ENCODE measurements around the gene NLRP8. TPM values are rescaled to one million over a fixed set of nuclear protein-coding genes. Genes with fewer than 3 reads are reported as not detected.

NLRP8 gene
- polyA plus RNA-seq, 1 of the 3 experiments (the other 2 are of a cell fraction) = not detected

DNA sequence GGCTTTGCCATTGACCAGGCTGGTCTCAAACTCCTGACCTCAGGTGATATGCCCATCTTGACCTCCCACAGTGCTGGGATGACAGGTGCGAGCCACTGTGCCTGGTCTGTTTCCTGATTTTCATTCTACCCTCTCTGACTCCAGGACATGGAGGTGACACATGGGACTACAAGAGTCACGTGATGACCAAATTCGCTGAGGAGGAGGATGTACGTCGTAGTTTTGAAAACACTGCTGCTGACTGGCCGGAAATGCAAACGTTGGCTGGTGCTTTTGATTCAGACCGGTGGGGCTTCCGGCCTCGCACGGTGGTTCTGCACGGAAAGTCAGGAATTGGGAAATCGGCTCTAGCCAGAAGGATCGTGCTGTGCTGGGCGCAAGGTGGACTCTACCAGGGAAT is 79.1 kb downstream of the NLRP8 start:
- Histone ChIP-seq H3F3A (replicated peaks; ENCODE audit: insufficient read depth) (no peaks in the 10 kb centered on the region), H3K27me3 (ENCODE audit: insufficient read depth) (peaks cover 14% of the 10 kb centered on the region; the same call in 1 of the 2 replicates), H3K4me2 (no peak overlapping the region), H3K9me3 (no peaks in the 10 kb centered on the region), H3K9me2 (no peaks in the 10 kb centered on the region), H4K20me1 (ENCODE audit: insufficient read depth) (no peaks in the 10 kb centered on the region), H3K4me3 (ENCODE audit: low read depth in 2 of 2, low read length in 1 of 2) (no peak overlapping the region), H3K9ac (no peak overlapping the region), H3K4me1 (ENCODE audit: control insufficient read depth in 1 of 2, insufficient read depth in 2 of 2, low read depth in 1 of 2, low read length in 1 of 2) (no peaks in the 10 kb centered on the region), H3K27ac (ENCODE audit: low read depth in 2 of 2, low read length in 1 of 2) (no peak overlapping the region), H2AFZ (ENCODE audit: low read depth) (no peak overlapping the region), H3K36me3 (replicated peaks in 1 of 2; ENCODE audit: control insufficient read depth in 1 of 2, insufficient read depth in 2 of 2, low read length in 1 of 2) (no peaks in the 10 kb centered on the region), H3K79me2 (ENCODE audit: insufficient read depth) (no peaks in the 10 kb centered on the region)
- 21% methylated on average over 15 of the region's 15 CpGs for WGBS (ENCODE audit: low lambda C conversion rate)
- ChIA-PET POLR2A (no interaction called here), CTCF (no interaction called here)
- TF ChIP-seq FOSL2 (IDR thresholded peaks at IDR 0.05; ENCODE audit: borderline replicate concordance, low read depth) = no peak
- no peak for TF ChIP-seq JUND (IDR thresholded peaks at IDR 0.05)
- no peak for TF ChIP-seq YY1 (IDR thresholded peaks at IDR 0.05; ENCODE audit: low read depth)
- no peak for DNase-seq

Other genes starting within 250 kb of the NLRP8 start
- gene NLRP9, start 209.4 kb upstream of the NLRP8 start, polyA plus RNA-seq (2012; rRNA removed) = not detected in 2 replicates
- gene RFPL4A, start 188.7 kb upstream of the NLRP8 start, polyA plus RNA-seq (2012; rRNA removed) = 0.06 TPM in 1 of 2 replicates, not detected in the other
- not detected in 2 replicates for gene RFPL4AL1, start 178.7 kb upstream of the NLRP8 start, polyA plus RNA-seq (2012; rRNA removed)
- 0.02 TPM in 1 of 2 replicates, not detected in the other for gene NLRP11, start 115.8 kb upstream of the NLRP8 start, polyA plus RNA-seq (2012; rRNA removed)
- gene NLRP4, start 111.3 kb upstream of the NLRP8 start, polyA plus RNA-seq (2012; rRNA removed) = 0.02 and 0.03 TPM in 2 replicates
- not detected in 2 replicates for gene NLRP13, start 15.5 kb upstream of the NLRP8 start, polyA plus RNA-seq (2012; rRNA removed)
- not detected in 2 replicates for gene NLRP5, start 38.9 kb downstream of the NLRP8 start, polyA plus RNA-seq (2012; rRNA removed)
- 14.3 and 16.0 TPM in 2 replicates for gene ZNF787, start 173.5 kb downstream of the NLRP8 start, polyA plus RNA-seq (2012; rRNA removed)
- 21.8 and 23.2 TPM in 2 replicates for gene ZNF444, start 193.5 kb downstream of the NLRP8 start, polyA plus RNA-seq (2012; rRNA removed)
- not detected in 2 replicates for gene GALP, start 228.2 kb downstream of the NLRP8 start, polyA plus RNA-seq (2012; rRNA removed)
- gene ZSCAN5B, start 250.0 kb downstream of the NLRP8 start, polyA plus RNA-seq (2012; rRNA removed) = not detected in 2 replicates